Adrenal gland (tissue), 5 donors: Measurements from ENCODE around the gene IFI30.

Source experiments
- POLR2A ChIP-seq, 2 donors: fragments of 450-650 bp; IDR thresholded peaks; one replicate each; pipeline ENCODE4 v1.6.1; 2017; ENCODE audit warnings: antibody characterized with exemption in 2 of 2, mild to moderate bottlenecking in 2 of 2, moderate library complexity in 1 of 2
- TF ChIP-seq, protein P1 (sequence below), 6 experiments: fragments of 450-650 bp in 4 of 6; fragments of 200-600 bp in 2 of 6; sonication (generic) in 1 of 6; IDR thresholded peaks; 1 replicate in 5 of 6; 2 replicates in 1 of 6; pipeline versions ENCODE4 v1.5.1 to v1.8.0; 2016 to 2021; ENCODE audit warnings: antibody characterized with exemption in 6 of 6, mild to moderate bottlenecking in 2 of 6, moderate library complexity in 1 of 6
- donor health status: DM: no; HTN: no; CAD: no.

- TF ChIP-seq POLR2A (IDR thresholded peaks at IDR 0.05) = no peak
- TF ChIP-seq, protein P1, sequence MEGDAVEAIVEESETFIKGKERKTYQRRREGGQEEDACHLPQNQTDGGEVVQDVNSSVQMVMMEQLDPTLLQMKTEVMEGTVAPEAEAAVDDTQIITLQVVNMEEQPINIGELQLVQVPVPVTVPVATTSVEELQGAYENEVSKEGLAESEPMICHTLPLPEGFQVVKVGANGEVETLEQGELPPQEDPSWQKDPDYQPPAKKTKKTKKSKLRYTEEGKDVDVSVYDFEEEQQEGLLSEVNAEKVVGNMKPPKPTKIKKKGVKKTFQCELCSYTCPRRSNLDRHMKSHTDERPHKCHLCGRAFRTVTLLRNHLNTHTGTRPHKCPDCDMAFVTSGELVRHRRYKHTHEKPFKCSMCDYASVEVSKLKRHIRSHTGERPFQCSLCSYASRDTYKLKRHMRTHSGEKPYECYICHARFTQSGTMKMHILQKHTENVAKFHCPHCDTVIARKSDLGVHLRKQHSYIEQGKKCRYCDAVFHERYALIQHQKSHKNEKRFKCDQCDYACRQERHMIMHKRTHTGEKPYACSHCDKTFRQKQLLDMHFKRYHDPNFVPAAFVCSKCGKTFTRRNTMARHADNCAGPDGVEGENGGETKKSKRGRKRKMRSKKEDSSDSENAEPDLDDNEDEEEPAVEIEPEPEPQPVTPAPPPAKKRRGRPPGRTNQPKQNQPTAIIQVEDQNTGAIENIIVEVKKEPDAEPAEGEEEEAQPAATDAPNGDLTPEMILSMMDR (IDR thresholded peaks at IDR 0.05) = no peak
Measured at GRCh38 chr19:18149596-18149975, 24.0 kb upstream of the IFI30 start.
